K562 (cell line): ENCODE measurements around the gene QKI. TPM values are rescaled to one million over a fixed set of nuclear protein-coding genes. Genes with fewer than 3 reads are reported as not detected.

Experiments used
- ATAC-seq: fragments of 200-7000 bp; cut with Tn5 transposase; 3 replicates; pipeline ENCODE4 v1.9.1; 2020; ENCODE audit warnings: moderate library complexity
- BruUV-seq: library from RNA; stranded (reverse); fragments of 400-500 nt; replicated peaks from 2 replicates; lab custom pipeline; 2021; lab: Mats Ljungman, UMichigan
- CTCF ChIA-PET: fragments of 300-600 bp; formaldehyde crosslinking; extraction: SDS; loops from one replicate; lab custom pipeline; 2021; ENCODE audit warnings: low intra/inter-chr PET ratio; lab: Yijun Ruan, JAX
- POLR2A ChIA-PET: fragments of 300-600, 350-650 bp; sonication (Branson Sonifier 250); formaldehyde crosslinking; extraction: SDS; loops from one replicate; lab custom pipeline; 2021; ENCODE audit warnings: antibody characterized with exemption, inconsistent platforms; lab: Yijun Ruan, JAX
- DNase-seq, 4 experiments: peaks; one replicate each; pipeline versions ENCODE4 v3.0.0 to v3.0.0-alpha.2; 2011 to 2018; ENCODE audit warnings: low spot score in 3 of 4, mixed read lengths in 3 of 4; ENCODE audit errors: extremely low read depth in 1 of 4
- FAIRE-seq: peaks from 2 replicates; lab custom pipeline; 2011; peaks lifted over from hg19 to GRCh38; lab: Jason Lieb, UNC
- H2AFZ ChIP-seq: 2 replicates; pipeline ENCODE4 v1.6.0; 2011; ENCODE audit warnings: low read depth, low read length, control low read depth, inconsistent platforms
- H3K27ac ChIP-seq: fragments of 200-600 bp; 3 replicates; pipeline ENCODE4 v1.8.0; 2011; ENCODE audit warnings: low read depth, mild to moderate bottlenecking, control low read depth, inconsistent platforms, low read length, moderate library complexity, mixed read lengths; ENCODE audit errors: extremely low read depth
- H3K27me3 ChIP-seq, 2 experiments: fragments of 300-600 bp in 1 of 2; 2 replicates in 1 of 2; 3 replicates in 1 of 2; pipeline versions ENCODE4 v1.6.0 to v1.8.0; 2011; ENCODE audit warnings: inconsistent platforms in 2 of 2, low read length in 2 of 2, mild to moderate bottlenecking in 1 of 2, mixed read lengths in 1 of 2, moderate library complexity in 1 of 2; ENCODE audit not compliant: control insufficient read depth in 2 of 2, insufficient read depth in 2 of 2
- H3K36me3 ChIP-seq: fragments of 300-600 bp; 3 replicates; pipeline ENCODE4 v1.8.0; 2011; ENCODE audit warnings: mild to moderate bottlenecking, low read length, inconsistent platforms; ENCODE audit not compliant: control insufficient read depth, insufficient read depth
- H3K4me1 ChIP-seq, 2 experiments: fragments of 200-600 bp in 1 of 2; replicated peaks in 1 of 2; 2 replicates in 1 of 2; 3 replicates in 1 of 2; pipeline versions ENCODE4 v1.5.1 to v1.8.0; 2011; ENCODE audit warnings: inconsistent platforms in 2 of 2, low read length in 2 of 2, mild to moderate bottlenecking in 1 of 2, mixed read lengths in 1 of 2, moderate library complexity in 1 of 2; ENCODE audit not compliant: control insufficient read depth in 2 of 2, insufficient read depth in 2 of 2
- H3K4me2 ChIP-seq: 2 replicates; pipeline ENCODE4 v1.6.1; 2011; ENCODE audit warnings: low read length, control low read depth, inconsistent platforms, mixed read lengths; ENCODE audit not compliant: insufficient read depth
- H3K4me3 ChIP-seq: fragments of 200-600 bp; sonication (generic), shearing (Covaris generic); 2 replicates; pipeline ENCODE4 v1.5.1; 2016; ENCODE audit warnings: control low read depth, inconsistent platforms
- H3K79me2 ChIP-seq: fragments of 200-600 bp; 3 replicates; pipeline ENCODE4 v1.8.0; 2011; ENCODE audit warnings: low read length, inconsistent platforms; ENCODE audit not compliant: control insufficient read depth, insufficient read depth
- H3K9ac ChIP-seq, 2 experiments: 2 replicates each; pipeline versions ENCODE4 v1.6.0 to v1.6.1; 2011; ENCODE audit warnings: low read depth in 2 of 2, low read length in 2 of 2, control low read depth in 1 of 2, inconsistent platforms in 1 of 2, mild to moderate bottlenecking in 1 of 2, mixed read lengths in 1 of 2; ENCODE audit not compliant: insufficient read depth in 1 of 2
- H3K9me1 ChIP-seq: one replicate; pipeline ENCODE4 v1.6.0; 2011; ENCODE audit warnings: inconsistent platforms, mild to moderate bottlenecking, low read length, moderate library complexity; ENCODE audit not compliant: control insufficient read depth, insufficient read depth
- H3K9me3 ChIP-seq: replicated peaks from 2 replicates; pipeline ENCODE4 v1.5.1; 2011; ENCODE audit warnings: low read depth, low read length, inconsistent platforms; ENCODE audit not compliant: control insufficient read depth, insufficient read depth
- H4K20me1 ChIP-seq: replicated peaks from 2 replicates; pipeline ENCODE4 v1.6.1; 2011; ENCODE audit warnings: low read length, inconsistent platforms, mixed read lengths; ENCODE audit not compliant: control insufficient read depth, insufficient read depth
- ASH1L ChIP-seq: fragments of 450-650 bp; IDR thresholded peaks from 2 replicates; pipeline ENCODE4 v1.6.1; 2018; ENCODE audit warnings: borderline replicate concordance, mild to moderate bottlenecking, low read depth; ENCODE audit not compliant: partially characterized antibody
- C11orf30 ChIP-seq: fragments of 450-650 bp; IDR thresholded peaks from 2 replicates; pipeline ENCODE4 v1.6.1; 2016; ENCODE audit warnings: low read depth, mild to moderate bottlenecking
- L3MBTL2 ChIP-seq: fragments of 450-650 bp; IDR thresholded peaks from 2 replicates; pipeline ENCODE4 v1.6.1; 2016; ENCODE audit warnings: mild to moderate bottlenecking, moderate library complexity
- POLR2AphosphoS5 ChIP-seq: IDR thresholded peaks from 2 replicates; pipeline ENCODE4 v1.6.1; 2011; ENCODE audit warnings: mild to moderate bottlenecking, low read depth, low read length, moderate library complexity; ENCODE audit not compliant: control insufficient read depth, insufficient read depth
- RBFOX2 ChIP-seq: fragments of 200-400 bp; formaldehyde crosslinking; IDR thresholded peaks from 2 replicates; pipeline ENCODE4 v1.6.1; 2017; ENCODE audit warnings: low read depth, mild to moderate bottlenecking, low read length, moderate library complexity
- WGBS: fragments of 100-300 bp; shearing (Covaris generic); methylation state at CpG from one replicate; pipeline ENCODE4 v1.1.6; 2016; ENCODE audit warnings: low coverage, mixed read lengths; ENCODE audit not compliant: insufficient coverage; ENCODE audit errors: missing lambda C conversion rate; 5-methylcytosine and 5-hydroxymethylcytosine counted together
- in situ Hi-C: fragments of 300-500 bp; cut with MboI; formaldehyde crosslinking; loops from 4 replicates; pipeline ENCODE4 v1.15.0; 2018; ENCODE audit warnings: inconsistent platforms, mixed read lengths
- intact Hi-C: fragments of 100-400 bp; cut with micrococcal nuclease; formaldehyde crosslinking; loops from 2 replicates; pipeline ENCODE4 v1.14.2; 2022
- polyA plus RNA-seq, 8 experiments: library from polyadenylated mRNA; depleted of rRNA in 4 of 8; stranded (reverse) in 5 of 8; unstranded in 3 of 8; fragments of >200 nt; fragmentation: Nextera tagmentation in 2 of 8; fragmentation: Illumina TruSeq in 1 of 8; extraction: Ambion mirVana in 2 of 8; extraction: Trizol in 1 of 8; gene quantifications; 2 replicates each; pipeline versions ENCODE4 v1.2.1 to v1.2.3, GENCODE V29; 2011 to 2014; ENCODE audit warnings: inconsistent platforms in 1 of 8, missing spikeins in 1 of 8
- total RNA-seq, 7 experiments: library from RNA; depleted of rRNA in 6 of 7; stranded (reverse); fragments of >200 nt in 6 of 7; fragmentation: Illumina TruSeq in 2 of 7; extraction: Trizol in 2 of 7; gene quantifications; 2 replicates each; pipeline versions ENCODE4 v1.2.1 to v1.2.3, GENCODE V29; 2011 to 2021; ENCODE audit warnings: low replicate concordance in 1 of 7
- TF ChIP-seq, protein P1 (sequence below): sonication (generic); IDR thresholded peaks from 2 replicates; pipeline ENCODE4 v1.6.1; 2016
- TF ChIP-seq, protein P2 (sequence below): sonication (generic); formaldehyde crosslinking; IDR thresholded peaks from 2 replicates; pipeline ENCODE4 v1.8.1; 2023; ENCODE audit warnings: mild to moderate bottlenecking, missing genetic modification reagents

The QKI gene
- total and polyA plus RNA-seq, 9 of the 15 experiments (the other 6 are each of a cell fraction or from before 2014, with no cell fraction given): 20.4 to 215 (median 123) TPM

DNA sequence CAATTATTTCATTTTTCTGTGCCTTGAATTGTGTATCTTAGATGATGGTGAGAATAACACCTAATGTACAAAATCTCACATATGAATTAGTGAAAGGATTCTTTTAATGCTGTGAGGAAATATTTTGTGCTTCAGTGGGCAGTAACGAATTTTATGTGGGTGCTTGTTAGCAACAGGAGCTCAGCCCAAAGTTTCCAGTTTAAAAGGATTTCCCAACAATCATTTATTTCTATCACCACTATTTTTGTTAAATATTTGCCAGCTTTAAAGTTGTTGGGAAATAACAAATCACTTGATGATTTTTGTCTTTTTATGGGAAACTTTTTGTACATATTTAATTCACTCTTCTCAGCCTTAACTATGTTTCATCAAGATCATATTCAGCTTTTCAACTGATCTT lies 111.8 kb downstream of the QKI start:
- H3K27ac ChIP-seq: no peak overlapping the region
- in situ Hi-C loops: no loop called here
- H3K79me2 ChIP-seq: peaks cover 92% of the 10 kb centered on the region
- TF ChIP-seq RBFOX2 (no peak), L3MBTL2 (no peak), ASH1L (no peak)
- TF ChIP-seq, protein P1, sequence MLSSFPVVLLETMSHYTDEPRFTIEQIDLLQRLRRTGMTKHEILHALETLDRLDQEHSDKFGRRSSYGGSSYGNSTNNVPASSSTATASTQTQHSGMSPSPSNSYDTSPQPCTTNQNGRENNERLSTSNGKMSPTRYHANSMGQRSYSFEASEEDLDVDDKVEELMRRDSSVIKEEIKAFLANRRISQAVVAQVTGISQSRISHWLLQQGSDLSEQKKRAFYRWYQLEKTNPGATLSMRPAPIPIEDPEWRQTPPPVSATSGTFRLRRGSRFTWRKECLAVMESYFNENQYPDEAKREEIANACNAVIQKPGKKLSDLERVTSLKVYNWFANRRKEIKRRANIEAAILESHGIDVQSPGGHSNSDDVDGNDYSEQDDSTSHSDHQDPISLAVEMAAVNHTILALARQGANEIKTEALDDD: no peak
- TF ChIP-seq, all 486 proteins: peak for 0
- Histone ChIP-seq H4K20me1 (peaks cover 11% of the 10 kb centered on the region), H2AFZ (no peak overlapping the region), H3K9me1 (no peaks in the 10 kb centered on the region), H3K4me1 (peaks cover 0 to 3% of the 10 kb centered on the region in 2 experiments; a peak in 1 of 5 replicates), H3K4me2 (no peak overlapping the region), H3K9me3 (no peaks in the 10 kb centered on the region), H3K36me3 (peaks cover 5% of the 10 kb centered on the region; the same call in 1 of the 3 replicates), H3K9ac (no peak overlapping the region), H3K27me3 (no peaks in the 10 kb centered on the region), H3K4me3 (no peak overlapping the region)
- ATAC-seq (no peak), DNase-seq (no peak), FAIRE-seq (no peak)
- intact Hi-C loops: no loop called here
- BruUV-seq: no TSS peak
- POLR2A ChIA-PET: interaction anchor here (0.8 to 1.0 kb wide), 2 partner anchors 9 to 25 kb away, joined by 3 read pairs; no protein-coding TSS in a partner anchor
- WGBS: 79% methylated on average over 1 of the region's 1 CpG
- CTCF ChIA-PET: no interaction called here

DNA sequence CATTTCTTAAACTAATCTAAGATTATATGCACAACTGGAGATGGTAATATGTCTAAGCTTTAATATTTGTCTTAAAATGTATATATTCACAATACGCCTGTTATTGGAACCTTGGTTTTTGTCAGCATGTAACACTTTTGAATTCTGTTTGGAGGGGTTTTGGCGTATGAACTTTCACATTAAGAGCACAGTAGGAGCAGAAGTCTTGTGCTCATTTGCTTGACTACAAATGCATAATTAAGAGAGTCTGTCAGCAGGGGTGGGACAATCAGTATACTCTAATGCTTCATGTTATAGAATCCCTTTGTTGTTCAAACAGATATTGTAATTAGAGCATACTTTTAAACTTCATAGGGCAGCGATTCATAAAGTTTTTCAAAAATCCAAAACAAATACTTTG lies 112.8 kb downstream of the QKI start:
- CTCF ChIA-PET: no interaction called here
- 91% methylated on average over 3 of the region's 3 CpGs for WGBS
- in situ Hi-C loops: no loop called here
- ATAC-seq: no peak
- H3K36me3 ChIP-seq: peaks cover 5% of the 10 kb centered on the region; the same call in 1 of the 3 replicates
- H3K27me3 ChIP-seq: no peaks in the 10 kb centered on the region
- intact Hi-C loops: no loop called here
- DNase-seq: no peak
- no peak overlapping the region for H3K27ac ChIP-seq
- no peak overlapping the region for H2AFZ ChIP-seq
- H3K9me1 ChIP-seq: no peaks in the 10 kb centered on the region
- H3K9me3 ChIP-seq: no peaks in the 10 kb centered on the region
- H3K4me2 ChIP-seq: no peak overlapping the region
- H3K4me3 ChIP-seq: no peak overlapping the region
- H3K4me1 ChIP-seq: peaks cover 0 to 3% of the 10 kb centered on the region in 2 experiments; a peak in 1 of 5 replicates
- H3K9ac ChIP-seq: no peak overlapping the region
- H4K20me1 ChIP-seq: peaks cover 11% of the 10 kb centered on the region
- FAIRE-seq: no peak
- H3K79me2 ChIP-seq: peaks cover 94% of the 10 kb centered on the region
- no TSS peak for BruUV-seq
- POLR2A ChIA-PET: interaction anchor here (2.1 kb wide), 1 partner anchor 10 kb away, joined by 5 read pairs; no protein-coding TSS in a partner anchor
- TF ChIP-seq C11orf30: no peak
- no peak for TF ChIP-seq POLR2AphosphoS5
- TF ChIP-seq, protein P2, sequence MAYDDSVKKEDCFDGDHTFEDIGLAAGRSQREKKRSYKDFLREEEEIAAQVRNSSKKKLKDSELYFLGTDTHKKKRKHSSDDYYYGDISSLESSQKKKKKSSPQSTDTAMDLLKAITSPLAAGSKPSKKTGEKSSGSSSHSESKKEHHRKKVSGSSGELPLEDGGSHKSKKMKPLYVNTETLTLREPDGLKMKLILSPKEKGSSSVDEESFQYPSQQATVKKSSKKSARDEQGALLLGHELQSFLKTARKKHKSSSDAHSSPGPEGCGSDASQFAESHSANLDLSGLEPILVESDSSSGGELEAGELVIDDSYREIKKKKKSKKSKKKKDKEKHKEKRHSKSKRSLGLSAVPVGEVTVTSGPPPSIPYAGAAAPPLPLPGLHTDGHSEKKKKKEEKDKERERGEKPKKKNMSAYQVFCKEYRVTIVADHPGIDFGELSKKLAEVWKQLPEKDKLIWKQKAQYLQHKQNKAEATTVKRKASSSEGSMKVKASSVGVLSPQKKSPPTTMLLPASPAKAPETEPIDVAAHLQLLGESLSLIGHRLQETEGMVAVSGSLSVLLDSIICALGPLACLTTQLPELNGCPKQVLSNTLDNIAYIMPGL (CRISPR knock-in tag): no peak
